Measurements from ENCODE around the gene APOM.

APOM gene

DNA sequence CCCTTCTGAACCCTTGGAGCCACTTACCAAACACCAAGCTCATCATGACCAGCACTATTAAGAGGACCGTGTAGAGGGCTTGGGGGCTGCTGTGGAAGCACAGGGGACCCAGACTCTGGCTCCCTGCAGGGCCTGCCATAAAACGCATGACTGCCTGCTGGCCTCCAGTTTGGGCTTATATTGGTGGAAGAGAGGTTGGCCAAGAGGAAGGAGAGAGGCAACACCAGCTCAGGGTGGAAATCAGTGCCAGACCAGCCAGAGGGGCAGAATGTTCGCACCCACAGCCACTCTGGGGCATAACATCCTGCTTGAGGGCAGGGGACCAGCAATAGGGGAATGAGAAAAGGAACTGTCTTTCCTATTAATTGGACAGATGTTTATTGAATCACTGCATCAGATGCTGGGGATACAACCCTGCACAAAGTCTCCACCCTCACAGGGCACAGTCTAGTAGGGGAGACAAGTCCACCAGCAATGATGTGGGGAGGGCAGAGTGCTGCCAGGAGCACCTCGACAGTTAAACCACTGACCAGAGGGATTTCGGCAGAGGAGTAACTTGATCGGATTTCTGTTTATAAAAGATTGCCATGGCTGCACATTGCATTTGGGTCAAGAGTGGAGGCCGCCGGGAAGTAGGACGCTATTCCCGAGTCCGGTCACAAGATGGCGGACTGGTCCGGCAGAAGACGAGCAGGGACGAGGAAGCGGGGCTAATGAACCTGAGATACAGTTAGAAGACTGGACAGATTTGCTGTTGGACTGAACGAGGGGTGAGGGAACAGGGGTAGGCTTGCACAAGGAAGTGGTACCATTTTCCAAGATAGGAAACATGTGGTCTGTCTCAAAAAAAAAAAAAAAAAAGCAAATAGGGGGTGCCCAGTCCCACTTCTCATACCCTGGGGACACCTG, 24.8 kb downstream of the APOM start, which contains the start of gene LY6G5C:
LY6G5C (minus strand) TSS at position 842 of the 909 bp plus-strand sequence; CDS start at position 148, 694 bp downstream.
- peak; percentile 30 for DNase-seq (ENCODE audit: low read depth, low spot score)

DNA sequence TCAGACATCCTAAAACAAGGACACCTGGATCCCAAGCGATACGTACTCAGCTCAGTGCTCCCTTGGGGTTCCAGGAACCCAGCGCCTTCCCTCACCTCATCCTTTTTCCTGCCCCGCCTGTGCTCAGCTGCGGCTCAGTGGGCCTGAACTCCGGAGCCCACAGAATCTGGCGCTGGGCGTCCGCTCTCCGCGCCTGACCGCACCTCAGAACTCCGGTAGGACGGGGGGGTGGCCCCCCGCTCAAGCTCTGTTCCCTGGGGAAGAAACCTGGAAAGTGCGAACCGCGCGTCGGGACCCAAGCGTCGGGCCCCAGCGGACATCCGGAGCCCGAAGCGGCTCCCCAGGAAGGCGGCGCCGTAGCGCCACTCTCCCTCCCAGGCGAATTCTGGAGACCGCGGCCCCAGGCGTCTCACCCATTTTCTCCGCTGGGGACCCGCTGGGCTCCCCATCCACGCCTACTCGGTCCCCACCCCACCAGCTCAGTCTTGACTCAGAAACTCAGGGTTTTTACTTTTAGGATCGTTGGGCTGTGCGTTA, 25.5 kb downstream of the APOM start:
- DNase-seq (ENCODE audit: low read depth, low spot score), result peak; percentile 13

DNA sequence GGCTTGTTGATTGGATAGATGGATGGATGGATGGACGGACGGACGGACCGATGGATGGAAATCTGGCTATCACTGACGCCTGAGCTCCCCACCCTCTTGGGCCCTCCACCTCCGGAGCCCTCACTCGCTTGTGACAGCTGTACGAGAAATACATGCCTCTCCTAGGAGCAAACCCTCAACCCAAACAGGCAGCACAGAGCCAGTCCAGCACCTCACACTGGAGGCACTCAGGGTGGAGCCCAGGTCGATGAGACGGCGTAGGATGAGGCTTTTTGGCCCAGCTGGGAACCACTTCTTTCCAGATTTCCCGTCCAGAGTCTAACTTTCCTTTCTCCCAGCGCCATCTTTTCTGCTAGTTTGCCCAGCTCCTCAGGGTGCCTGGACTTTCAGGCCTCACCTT, 27.9 kb downstream of the APOM start:
- DNase-seq (ENCODE audit: low read depth, low spot score), result no peak

DNA sequence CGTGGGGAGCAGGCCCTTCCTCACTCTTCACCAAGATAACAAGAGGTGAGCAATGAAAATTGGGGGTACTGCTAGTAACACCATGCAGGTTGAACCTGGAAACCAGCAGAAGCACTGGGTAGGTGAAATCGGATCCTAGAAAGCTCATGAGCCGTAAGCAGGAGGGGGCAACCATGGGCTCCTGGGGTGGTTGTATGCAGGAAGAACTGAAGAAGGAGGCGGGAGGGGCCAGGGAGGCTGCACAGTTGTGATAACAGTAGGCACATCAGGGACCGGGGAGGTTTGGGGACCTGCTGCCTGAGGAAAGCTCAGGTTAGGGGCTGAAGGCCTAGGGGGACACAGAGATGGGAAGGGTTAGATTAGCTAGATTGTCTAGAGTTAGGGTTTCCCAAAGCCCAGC, 30.8 kb downstream of the APOM start:
- no peak for DNase-seq (ENCODE audit: low read depth, low spot score)

DNA sequence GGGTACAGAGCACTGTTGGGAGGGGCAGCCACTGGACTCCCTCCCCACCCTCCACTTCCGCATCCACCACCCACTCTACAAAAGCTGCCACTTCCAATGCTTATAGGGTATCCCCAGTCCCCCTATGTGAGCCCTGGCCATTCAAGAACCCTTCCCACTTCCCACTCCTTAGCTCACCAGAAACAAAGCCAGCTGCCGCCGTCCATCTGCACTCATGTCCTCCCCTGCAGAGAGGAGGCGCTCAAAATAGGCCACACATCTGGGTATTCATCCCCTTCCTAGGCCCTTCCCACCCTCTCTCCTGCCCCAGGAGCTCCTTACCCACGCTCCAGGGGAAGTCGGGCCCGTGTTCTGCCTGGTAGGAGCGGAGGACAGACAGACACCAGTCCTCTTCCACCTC, 31.6 kb downstream of the APOM start:
- DNase-seq (ENCODE audit: low read depth, low spot score), result no peak

DNA sequence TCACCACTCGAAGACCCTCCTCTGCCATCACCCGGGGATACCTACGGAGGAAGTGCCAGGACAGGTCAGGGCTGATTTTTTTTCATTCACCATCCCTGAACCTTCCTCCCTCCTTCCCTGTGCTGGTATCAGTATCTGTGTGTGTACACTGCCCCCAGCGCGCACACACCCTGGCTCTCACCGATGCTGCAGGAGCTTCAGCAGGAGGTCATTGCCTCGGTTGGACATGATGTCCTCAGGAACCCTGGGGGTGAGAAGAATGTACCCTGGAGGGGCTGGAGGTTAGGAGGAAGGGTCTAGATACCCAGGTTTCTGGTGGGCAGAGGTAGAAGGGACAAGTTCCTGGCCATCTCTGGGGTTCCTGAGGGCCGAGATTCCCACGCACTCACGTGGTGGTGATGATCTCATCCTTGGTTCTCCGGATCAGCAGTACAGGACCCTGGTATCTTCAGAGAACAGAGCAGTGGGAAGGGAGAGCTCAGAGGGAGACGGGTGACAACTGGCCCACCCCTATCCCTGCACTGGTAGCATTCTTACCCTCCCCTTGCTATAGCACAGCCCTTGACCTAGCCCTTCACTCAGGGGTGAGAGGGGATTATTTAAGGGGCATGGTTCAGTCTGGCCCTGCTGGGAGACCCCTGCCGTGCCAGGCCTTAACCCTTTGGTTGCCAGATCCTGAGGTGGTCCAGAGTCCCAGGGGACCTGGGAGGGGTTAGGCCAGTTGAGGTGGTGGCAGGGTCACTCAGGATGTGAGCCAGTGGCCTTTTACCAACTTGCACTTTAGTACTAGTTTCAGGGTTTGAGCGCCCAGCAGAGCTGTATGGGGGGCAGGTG, 32.4 kb downstream of the APOM start:
- no peak for DNase-seq (ENCODE audit: low read depth, low spot score)

DNA sequence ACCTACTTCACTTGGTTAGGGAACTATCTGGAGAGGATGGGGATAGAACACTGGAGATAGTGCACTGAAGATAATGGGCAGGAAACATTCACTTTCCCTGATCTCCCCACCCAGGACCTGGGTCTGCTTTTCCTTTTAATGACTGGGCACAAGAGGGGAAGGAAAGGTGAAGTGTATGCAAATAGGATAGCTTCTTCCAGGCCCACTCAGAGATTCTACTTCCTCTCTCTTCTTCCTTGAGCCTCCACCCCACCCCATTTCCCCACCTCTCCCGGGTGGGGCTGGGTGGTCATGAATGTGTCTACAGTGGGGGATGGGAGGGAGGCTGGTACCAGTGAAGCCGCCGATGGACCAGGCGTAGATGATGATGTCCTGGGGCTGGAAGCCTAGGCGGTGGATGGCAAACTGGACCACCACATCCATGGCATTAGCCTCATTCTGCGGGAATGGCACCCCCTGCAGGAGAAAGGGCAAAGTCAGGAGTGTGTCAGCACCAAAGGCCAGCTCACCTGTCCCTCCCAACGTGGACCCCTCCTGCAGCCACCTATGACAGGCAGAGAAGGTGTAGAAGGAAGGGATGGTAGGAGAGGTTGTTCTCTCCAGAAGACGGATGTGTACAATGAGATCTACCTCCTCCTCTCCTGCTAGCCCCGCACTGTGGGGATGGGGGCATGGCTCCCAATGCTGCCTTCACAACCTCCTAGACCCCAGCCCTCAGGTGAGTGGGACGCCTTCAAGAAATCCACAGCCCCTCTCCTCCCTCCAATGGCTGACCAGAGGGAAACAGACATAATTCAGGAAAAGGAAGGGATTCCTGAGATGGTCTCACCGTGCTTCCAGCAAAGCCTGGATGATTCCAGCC, 33.8 kb downstream of the APOM start:
- DNase-seq (ENCODE audit: low read depth, low spot score), result no peak

DNA sequence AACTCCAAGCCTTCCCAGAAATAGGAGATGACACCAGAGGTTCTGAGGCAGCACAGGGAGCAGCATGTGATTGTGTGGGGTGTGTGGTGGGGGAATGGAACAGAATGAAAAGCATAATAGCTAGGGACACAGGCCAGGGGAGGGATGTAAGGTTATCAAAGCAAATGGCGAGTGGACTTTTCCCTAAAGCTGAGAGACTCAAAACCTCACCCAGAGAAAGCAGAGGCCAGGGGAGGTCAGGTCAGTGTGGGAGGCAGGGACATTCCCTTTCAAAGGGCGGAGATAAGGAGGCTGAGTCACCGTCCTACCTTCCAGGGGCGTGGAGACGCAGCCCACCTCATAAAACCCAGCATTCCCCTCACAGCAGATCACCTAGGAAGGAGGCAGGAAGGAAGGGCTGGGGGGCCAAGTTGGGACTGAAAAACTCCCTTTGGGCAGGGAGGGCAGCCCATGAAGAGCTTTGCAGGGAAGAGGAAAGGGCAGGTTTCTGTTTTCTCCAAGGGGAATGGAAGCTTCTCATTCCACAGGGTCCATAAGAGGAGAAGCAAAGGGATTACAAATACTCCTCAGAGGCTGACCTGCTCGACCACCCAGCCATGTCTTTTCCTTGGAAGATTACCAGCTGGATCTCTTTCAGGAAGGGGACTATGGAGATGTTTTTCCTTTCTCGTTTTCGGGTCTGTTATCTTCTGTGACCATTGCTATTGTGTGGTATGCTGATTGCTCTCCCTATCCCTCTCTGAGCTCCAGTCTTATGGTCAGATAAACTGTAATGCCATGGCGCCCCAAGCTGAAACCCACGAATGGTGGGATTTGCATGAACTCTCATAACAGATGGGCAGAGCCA, 34.8 kb downstream of the APOM start:
- DNase-seq (ENCODE audit: low read depth, low spot score), result no peak

DNA sequence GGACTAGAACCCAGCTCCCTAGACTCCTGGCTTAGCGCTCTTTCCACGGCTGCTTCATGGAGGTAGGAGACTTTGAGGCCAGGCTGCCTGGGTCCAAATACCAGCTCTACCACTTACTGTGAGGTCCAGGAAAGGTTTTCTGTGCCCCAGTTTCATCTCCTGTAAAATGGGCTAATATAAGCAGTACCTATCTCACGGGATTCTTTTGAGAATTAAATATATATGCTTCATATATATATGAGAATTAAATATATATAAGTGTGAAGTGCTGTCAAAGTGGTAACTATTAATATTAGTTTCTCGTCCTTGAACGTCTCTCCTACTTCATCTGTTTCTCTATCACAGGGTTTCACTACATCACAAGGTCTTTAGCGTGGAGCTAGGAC, 35.4 kb downstream of the APOM start:
- DNase-seq (ENCODE audit: low read depth, low spot score), result no peak

DNA sequence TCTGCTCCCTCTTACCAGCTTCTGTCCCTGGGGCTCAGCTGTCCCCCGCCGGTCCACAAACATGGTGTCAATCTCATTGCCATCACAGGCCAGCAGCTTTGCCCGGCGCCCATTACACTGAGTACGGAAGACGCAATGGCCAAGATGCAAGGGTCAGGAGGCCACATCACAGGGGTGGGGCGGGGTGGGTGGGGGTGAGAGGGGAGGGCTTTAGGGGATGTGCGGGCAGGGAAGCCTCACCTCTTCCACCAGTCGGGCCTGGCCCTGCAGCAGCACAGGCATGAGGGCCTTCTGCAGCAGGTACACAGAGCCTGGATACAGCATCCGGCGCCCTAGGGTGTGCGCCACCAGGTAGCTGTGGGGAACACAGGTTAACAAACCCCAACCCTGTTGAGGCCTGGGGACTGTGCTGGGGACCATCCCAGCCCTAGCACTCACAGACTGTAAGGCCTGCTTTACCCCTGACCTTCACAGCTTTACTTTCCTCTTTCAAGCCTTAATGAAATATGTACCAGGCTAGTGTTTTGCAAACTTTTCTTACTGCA, 35.9 kb downstream of the APOM start:
- no peak for DNase-seq (ENCODE audit: low read depth, low spot score)

DNA sequence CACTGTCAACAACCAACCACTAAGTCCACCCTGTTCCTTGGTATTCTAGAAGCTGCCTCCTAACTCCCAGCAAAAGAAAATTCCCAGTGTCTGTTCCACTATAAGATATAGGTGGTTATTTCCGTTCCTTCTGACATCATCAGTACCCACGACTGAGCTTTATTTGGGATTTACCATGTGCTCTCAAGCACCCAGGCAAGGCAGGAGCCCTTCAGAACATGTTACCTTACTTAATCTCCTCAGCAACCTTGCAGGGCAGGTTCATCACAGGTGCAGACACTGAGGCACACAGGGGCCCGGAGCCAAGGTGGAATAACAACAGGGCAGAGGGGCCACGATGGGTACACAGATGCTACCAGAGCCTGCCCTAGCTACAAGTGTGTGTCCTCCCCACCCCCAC, 36.7 kb downstream of the APOM start:
- no peak for DNase-seq (ENCODE audit: low read depth, low spot score)

DNA sequence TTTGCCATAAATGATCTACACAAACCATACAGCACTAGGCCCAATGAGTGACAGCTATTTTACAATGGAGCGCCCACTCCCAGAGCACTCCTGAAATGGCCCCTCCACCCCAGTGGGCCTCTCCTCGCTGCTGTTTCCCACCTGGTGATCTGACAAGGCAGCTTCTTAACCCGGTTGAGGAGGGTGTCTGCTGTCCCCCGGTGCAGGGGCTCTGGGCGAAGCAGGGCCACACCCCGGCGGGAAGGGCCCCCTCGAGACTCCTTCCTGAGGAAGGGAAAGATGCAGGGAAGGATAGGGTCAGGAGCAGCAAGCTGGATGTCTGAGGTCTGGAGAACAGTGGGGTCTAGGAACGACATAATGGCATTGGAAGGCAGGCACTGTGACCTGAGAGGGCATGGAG, 37.2 kb downstream of the APOM start:
- no peak for DNase-seq (ENCODE audit: low read depth, low spot score)

DNA sequence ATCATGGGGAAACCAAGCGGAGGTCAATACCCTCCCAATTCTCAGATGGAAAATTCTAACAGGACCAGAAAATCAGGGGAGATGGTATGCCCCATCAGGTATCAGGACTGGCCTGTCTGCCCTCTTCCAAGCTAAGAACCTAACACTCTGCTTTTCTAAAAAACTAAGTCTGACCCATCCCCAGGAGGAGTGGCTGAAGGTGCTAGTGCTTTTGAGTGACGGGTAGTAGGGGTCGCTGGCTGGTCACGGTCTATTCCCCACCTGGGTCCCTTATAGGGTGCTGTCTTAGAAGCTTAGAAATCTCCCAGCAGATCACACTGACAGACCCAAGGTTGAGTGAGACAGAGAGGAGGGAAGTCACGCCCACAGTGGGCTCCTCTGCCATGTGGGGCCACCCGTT, 37.8 kb downstream of the APOM start:
- no peak for DNase-seq (ENCODE audit: low read depth, low spot score)

DNA sequence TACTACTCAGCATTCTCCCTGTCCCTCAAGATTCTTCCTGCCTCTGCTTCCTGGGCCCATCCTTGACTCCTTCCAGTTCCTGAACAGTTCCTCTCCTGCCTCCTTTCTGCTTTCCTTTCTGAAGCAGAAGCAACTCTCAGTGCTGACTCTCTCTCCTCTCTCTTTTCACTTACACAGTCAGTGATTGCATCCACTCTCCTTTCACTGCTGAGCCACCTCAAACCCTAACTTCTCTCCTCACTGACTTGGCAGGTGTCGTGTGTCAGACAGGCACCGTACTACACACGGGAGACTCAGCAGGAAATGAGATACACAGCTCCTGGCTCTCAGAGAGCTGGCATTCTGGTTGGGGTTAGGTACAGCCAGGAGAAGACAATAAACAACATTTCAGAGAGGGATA, 41.9 kb downstream of the APOM start:
- no peak for DNase-seq (ENCODE audit: low read depth, low spot score)

DNA sequence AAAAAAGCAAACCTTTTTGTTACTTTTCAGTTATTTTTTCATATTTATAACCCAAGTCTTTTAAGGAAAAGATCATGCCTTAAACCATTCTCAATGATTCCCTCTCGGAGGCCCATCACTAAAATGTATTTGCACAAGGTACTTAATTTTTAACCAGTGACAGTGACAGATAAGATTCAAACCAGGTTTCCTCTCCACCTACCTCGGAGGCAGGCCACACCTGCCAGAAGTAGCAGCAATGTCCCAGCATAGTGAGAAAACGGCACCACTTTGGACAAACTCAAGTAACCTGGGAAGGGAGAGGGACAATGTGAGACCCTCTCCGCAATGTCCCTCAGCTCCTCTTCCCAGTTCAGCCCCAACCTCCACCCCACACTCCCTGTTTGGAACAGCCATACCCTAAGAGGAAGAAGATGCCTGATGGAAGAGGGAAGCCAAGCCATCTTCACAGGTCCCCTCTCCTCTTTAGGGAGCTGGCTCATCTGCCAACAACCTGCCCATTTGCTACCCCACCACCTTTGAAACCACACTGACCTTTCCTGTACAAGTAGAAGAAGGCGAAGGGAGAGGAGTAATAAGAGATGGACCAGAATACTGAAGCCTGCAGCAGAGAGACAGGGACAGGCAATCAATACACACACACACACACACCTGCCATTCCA, 45.2 kb downstream of the APOM start:
- DNase-seq (ENCODE audit: low read depth, low spot score), result no peak

DNA sequence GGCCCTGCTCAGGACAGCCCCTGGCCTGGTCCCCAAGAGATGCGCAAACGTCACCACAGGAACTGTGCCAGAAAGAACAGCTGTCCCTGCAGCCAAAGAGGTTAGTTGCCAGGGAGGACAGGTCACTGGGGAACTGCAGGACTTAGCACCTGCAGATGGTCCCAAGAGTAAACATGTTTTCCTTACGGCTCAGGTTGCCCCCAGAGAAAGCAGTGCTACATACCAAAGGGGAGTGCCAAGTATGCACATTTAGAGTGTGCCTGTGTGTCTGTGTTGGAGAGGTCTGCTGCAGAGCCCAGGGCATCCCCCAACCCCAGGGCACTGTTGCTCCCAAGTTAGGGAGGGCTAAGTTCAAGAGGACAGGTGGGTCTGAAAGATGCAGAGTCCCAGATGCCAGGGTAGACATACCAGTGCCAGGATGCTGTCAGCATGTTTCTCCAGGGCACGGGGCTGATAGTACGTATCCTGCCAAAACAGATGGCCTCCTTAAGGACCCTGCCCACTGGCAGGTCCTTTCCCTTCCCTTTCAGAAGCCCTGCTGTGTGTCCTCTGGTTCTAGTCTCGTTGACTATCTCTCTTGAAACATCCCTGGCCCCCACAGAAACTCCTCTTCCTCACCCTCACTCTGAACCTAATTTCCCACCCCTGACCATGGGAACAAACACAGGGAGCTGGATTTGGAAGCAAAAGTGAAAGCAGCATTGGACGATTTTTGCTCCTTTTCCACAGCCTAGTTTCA, 46.1 kb downstream of the APOM start:
- DNase-seq (ENCODE audit: low read depth, low spot score), result no peak

DNA sequence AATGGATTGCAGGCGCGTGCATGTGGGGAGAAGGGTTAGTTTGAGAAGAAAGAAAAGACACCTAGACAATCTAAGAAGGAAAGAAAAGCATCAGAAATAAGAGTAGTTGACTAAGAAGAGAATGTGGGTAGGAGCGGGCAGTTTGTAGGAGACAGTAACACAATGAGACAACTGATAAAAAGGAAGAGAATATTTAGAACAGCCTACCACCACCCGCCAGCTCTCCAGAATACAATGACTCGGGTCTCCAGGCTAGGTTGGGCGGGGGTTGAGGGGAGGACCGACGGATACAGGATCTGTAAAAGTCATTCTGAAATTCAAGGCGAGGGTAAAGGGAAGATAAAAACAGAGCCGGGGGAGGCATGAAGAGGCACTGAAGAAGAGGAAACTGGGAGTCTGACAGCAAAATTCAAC, 46.7 kb downstream of the APOM start:
- DNase-seq (ENCODE audit: low read depth, low spot score), result no peak

DNA sequence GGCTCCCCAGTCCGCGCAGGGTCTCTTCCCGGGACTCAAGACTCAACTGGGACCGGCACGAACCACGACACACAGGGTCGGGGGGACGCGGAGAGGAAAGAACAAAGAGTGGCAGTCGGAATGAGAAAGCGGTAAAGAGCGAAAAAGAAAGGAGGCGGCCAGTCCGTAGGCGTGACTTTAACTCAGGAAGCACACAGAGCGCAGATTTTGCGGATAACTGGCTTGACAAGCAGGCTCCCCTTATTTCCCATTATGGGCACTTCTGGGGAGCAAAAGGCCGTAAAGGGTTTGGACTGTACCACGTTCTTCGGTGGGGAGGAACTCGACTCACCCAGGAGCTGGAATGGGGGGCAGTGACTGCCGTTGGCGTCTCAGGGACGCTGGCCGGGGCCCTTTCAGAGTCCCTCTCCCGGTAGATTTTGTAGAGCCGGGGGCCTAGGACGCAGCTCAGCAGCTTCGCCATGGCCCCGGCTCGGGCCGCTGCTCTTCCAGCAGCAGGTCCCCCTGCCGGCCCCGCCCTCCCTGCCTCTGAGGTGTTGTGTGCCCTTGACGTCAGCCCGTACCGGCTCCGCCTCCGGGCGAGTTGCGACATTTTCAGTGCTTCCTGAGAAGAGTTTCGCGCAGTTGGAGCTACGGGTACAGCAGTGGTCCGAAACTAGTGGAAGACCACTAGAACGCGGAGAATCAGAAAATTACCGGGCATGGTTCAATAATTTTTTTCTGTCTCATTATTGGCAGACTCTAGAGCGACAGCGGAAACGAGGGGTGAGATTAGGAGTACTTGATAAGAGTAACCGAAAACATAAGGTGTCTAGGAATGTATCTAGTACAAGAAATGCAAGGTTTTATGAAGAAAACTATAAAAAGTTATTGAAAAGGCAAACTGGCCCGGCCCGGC, 47.4 kb downstream of the APOM start, which contains the start of gene ABHD16A:
ABHD16A (minus strand) TSS at position 506 of the 898 bp plus-strand sequence; CDS start at position 463, 43 bp downstream.
- peak; percentile 91 for DNase-seq (ENCODE audit: low read depth, low spot score)

All from activated CD4-positive, CD25-positive, alpha-beta regulatory T cell treated with anti-CD3 and anti-CD28 coated beads, Interleukin-2, amount 50 U/mL, for 16 hours (primary cell).